Smooth muscle cell of the brain vasculature (primary cell): Measurements from ENCODE around the gene SFTPB.
"Not testable (repeated sequence)": the region's sequence is repeated elsewhere in the genome, so short reads cannot be mapped to it uniquely, and the experiment has no call there.

Experiments
- DNase-seq: peaks from one replicate; pipeline ENCODE4 v3.0.0-alpha.2; 2012; ENCODE audit warnings: low read depth, low spot score

Gene SFTPB

GRCh38 chr2:85668009-85668856, at the start of gene SFTPB:
Gene SFTPB (minus strand): TSS chr2:85668199. CDS start chr2:85668183, 16 bp downstream.
- DNase-seq = no peak

DNA sequence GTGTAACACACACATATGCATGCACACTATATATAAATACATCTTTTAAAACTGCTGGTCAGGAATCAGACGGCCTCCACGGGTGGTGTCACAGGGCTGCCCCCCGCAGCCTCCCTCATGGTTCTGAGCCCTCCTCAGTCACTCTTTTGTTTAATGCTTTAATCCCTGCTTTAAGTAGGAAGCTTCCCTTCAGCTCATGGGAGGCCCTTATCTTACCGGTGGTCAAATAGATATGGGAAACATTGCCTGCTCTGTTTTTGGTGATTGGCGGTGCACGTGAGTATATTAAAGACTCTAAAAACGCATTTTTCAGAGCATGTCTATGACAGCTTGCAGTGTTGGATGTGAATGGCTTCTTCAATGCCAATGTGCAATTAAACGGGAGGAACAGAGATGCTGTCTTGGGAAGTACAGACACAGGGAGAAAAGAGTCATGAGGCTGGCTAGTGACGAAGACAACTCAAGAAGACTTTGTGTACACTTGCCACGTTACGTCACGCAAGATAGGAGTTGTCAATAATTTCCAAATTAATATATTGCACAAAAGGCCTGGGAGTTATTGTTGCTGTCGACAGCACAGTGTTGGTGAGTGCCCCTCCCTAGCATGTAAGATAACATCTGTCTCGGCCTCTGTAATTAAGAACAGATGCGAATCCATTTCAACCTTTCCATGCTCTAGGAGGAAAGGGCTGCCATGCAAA, 49.5 kb upstream of the SFTPB start:
- no peak for DNase-seq

DNA sequence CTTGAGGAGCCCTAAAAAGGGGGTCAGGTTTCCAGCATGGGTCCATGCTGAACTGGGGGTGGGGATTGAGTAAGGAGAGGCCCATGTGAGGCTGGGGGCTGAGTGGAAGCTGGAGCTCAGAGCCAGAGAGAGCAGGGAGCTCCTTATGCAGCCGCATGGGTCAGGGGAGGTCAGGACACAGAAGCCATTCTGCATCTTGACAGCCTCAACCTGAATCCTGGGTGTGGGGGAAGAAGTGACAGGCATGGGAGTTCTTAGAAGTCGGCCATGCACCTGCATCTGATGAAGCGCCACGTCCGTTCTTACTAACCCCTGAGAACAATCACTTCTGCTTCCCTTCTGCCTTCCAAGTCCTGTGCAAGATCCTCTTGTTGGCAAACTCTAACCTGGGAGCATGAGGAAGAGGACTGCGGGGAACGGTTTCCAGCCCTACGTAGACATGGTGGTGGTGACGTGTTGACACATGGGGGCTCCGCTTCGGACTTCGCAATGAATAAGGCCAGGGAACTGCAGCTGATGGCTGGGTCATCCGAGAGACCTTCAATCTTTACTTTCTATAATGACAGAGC, 48.4 kb upstream of the SFTPB start:
- DNase-seq = no peak

- no peak for DNase-seq
Observed at GRCh38 chr2:85714841-85715240, 46.8 kb upstream of the SFTPB start.

DNA sequence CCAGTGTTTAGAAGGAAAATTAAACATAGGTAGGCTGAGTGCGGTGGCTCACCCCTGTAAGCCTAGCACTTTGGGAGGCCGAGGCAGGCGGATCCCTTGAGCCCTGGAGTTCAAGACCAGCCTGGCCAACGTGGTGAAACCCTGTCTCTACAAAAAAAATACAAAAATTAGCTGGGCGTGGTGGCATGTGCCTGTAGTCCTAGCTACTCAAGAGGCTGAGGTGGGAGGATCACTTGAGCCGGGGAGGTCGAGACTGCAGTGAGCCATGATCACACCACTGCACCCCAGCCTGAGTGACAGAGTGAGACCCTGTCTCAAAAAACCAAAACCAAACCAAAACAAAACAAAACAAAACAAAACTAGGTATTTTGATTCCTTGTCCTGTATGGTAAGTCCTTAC, 46.4 kb upstream of the SFTPB start:
- not testable (repeated sequence) for DNase-seq

DNA sequence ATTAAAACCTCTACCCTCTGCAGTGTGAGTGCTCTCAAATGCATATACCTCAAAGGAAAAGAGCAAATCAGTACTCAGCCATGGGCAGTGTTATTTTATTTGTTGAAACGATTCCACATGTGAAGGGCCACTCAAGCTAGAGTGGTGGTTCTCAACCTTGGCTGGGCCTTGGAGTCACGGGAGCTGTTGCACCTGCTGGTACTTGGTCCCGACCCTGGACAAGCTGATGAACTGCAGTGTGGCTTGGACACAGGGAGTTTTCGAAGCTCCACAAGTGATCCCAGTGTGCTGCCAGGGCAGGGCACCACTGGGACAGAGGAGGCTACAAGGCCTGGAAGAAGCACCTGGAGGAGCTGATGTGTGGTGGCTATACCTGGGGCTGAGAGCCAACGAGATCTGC, 45.8 kb upstream of the SFTPB start:
- DNase-seq = no peak

DNA sequence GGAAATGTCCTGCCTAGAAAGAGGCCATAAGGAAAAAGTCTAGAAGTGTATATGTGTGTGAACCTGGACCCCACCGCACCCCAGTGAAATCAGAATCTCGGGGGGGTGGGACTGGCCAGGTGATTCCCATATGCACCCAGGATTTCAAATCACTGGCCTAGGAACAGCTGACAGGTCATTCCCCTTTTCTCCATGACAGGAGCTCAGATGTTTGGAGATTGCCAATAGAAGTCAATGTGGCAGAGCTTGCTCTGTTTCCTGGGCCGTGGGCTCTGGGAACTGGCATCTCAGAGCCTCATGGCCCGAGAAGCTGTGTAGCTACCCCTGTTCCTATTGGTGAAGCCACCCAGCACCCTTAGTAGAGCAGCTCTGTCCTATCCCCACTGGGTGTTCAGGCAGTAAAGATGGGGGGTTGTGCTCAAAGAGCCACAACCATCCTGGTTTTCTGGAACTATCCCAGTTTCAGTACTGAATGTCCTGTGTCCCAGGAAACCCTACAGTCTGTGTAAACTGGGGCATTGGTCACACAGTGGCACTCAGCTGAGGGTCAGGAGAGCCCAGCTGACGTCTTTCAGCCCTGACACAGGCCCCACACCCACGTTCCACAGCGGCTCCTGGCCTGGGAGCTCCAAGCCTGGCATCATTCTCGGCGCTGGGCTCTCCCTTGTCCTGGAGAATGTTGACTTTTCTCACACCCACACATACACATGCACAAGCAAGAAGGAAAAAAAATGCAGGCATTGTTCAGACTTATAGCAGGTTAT, 45.0 kb upstream of the SFTPB start:
- DNase-seq = no peak

DNA sequence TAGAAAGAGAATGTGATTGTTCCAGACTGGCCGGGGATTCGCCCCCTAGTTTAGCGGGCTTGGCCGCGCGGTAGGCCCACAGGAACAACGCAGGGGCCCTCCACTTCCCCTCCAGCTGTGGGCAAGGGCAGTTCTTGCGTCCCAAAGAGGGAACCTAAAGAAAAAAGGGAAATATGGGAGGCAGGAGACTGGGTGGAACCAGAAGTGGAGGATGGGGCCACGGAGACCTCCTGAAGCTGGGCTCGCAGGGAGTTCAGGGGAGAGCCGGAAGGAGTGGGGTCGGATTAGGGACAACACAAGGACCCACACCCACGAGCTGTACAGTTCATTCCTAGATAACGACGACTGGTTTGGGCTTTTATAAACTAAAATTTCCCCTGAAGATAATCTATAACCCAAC, 44.3 kb upstream of the SFTPB start:
- no peak for DNase-seq

GRCh38 chr2:85711578-85712060, 43.6 kb upstream of the SFTPB start:
- DNase-seq = no peak

- no peak for DNase-seq
Observed at GRCh38 chr2:85710687-85711577, 42.9 kb upstream of the SFTPB start.

GRCh38 chr2:85709401-85709811, 41.4 kb upstream of the SFTPB start:
- DNase-seq = no peak

- no peak for DNase-seq
Observed at GRCh38 chr2:85708641-85709040, 40.6 kb upstream of the SFTPB start.

- peak; percentile 70 for DNase-seq
Observed at GRCh38 chr2:85707304-85707703, 39.3 kb upstream of the SFTPB start.

- DNase-seq = no peak
Observed at GRCh38 chr2:85706599-85707296, 38.7 kb upstream of the SFTPB start.

- DNase-seq = no peak
Observed at GRCh38 chr2:85706063-85706462, 38.1 kb upstream of the SFTPB start.

- DNase-seq = no peak
Observed at GRCh38 chr2:85705680-85706039, 37.7 kb upstream of the SFTPB start.

DNA sequence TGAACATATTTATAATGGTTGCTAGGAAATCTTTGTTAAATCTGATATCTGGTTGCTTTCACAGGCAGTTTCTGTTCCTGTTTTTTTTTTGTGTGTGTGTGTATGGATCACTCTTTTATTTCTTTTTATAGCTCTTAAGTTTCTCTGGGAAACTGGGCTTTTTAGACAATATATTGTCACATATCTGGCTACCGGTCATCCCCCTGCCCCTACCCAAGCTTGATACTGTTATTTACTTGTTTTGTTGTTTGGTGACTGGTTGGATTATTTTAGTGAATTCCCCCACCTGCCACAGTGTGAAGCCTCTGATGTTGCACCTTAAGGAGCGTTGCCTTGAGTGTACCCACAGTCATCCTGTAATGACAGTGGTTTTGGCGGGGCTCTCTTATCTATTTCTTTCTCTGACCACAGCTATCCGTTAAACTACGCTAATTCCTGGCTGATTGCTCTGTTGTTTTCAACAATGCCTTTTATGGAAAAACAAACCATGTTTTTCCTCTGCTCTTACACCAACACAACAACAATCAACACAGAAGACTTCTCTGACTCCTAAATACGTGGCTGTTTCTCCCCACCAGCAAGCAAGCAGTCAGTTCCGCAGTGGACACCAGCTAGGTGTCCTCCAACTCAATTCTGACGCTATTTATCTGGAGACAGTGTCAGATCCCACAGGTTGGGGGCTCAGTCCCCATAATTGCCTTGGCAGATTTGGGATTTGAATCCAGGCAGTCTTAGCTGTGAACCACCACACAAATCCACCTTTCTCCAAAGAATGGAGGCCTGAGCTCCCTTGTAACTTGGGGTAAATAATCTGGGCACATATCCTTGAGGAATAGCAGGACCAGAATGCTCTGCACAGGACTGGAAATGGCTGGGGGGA, 37.0 kb upstream of the SFTPB start:
- DNase-seq = no peak

- no peak for DNase-seq
Observed at GRCh38 chr2:85704038-85704437, 36.0 kb upstream of the SFTPB start.

DNA sequence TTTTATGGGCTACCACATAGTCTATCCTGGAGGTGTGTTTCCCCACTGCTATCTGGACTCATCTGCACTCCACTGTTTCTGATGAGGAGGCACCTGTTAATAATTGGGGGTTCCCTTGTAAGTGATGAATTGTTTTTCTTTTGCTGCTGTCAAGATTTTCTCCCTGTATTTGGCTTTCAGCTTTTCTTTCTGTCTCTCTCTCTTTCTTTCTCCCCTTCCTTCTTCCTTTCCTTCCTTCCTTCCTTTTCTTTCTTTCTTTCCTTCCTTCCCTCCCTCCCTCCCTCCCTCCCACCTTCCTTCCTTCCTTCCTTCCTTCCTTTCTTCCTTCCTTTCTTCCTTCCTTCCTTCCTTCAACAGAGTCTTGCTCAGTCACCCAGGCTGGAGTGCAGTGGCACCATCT, 35.3 kb upstream of the SFTPB start:
- no peak for DNase-seq
